Hematopoietic multipotent progenitor cell treated with erythropoietin and hydrocortisone succinate and interleukin-3 and kit ligand, for 4 days (in vitro differentiated cells): ENCODE measurements around the gene GPR161.
"Not testable (repeated sequence)": the region's sequence is repeated elsewhere in the genome, so short reads cannot be mapped to it uniquely, and the experiment has no call there.

ENCODE experiments used
- DNase-seq: peaks from one replicate; pipeline ENCODE4 v3.0.0-alpha.2; 2015

The GPR161 gene

GRCh38 chr1:168084396-168085231 lies 52.1 kb downstream of the GPR161 start:
- peak; percentile 88 for DNase-seq

GRCh38 chr1:168083456-168084325 lies 53.0 kb downstream of the GPR161 start:
- no peak for DNase-seq

- peak; percentile 90 for DNase-seq
These were observed 54.5 kb downstream of the GPR161 start for GRCh38 chr1:168082008-168082876.

- no peak for DNase-seq
These were observed 55.2 kb downstream of the GPR161 start for GRCh38 chr1:168081373-168082007.

GRCh38 chr1:168079761-168080160 lies 57.0 kb downstream of the GPR161 start:
- DNase-seq, result no peak

- no peak for DNase-seq
These were observed 67.3 kb downstream of the GPR161 start for GRCh38 chr1:168069384-168069783.

GRCh38 chr1:168065506-168065905 lies 71.2 kb downstream of the GPR161 start:
- DNase-seq, result peak; percentile 87

GRCh38 chr1:168064216-168064615 lies 72.5 kb downstream of the GPR161 start:
- no peak for DNase-seq

- no peak for DNase-seq
These were observed 78.8 kb downstream of the GPR161 start for GRCh38 chr1:168057921-168058320.

GRCh38 chr1:168057355-168057754 lies 79.4 kb downstream of the GPR161 start:
- no peak for DNase-seq

GRCh38 chr1:168056152-168056551 lies 80.6 kb downstream of the GPR161 start:
- not testable (repeated sequence) for DNase-seq

GRCh38 chr1:168054117-168054516 lies 82.6 kb downstream of the GPR161 start:
- DNase-seq, result peak; percentile 61

GRCh38 chr1:168053681-168054080 lies 83.0 kb downstream of the GPR161 start:
- no peak for DNase-seq

GRCh38 chr1:168050880-168051279 lies 85.8 kb downstream of the GPR161 start:
- no peak for DNase-seq

GRCh38 chr1:168050307-168050706 lies 86.4 kb downstream of the GPR161 start:
- DNase-seq, result no peak

- DNase-seq, result no peak
These were observed 91.4 kb downstream of the GPR161 start for GRCh38 chr1:168045311-168045710.

GRCh38 chr1:168042362-168042761 lies 94.4 kb downstream of the GPR161 start:
- no peak for DNase-seq

- no peak for DNase-seq
These were observed 101.4 kb downstream of the GPR161 start for GRCh38 chr1:168035345-168035744.

- no peak for DNase-seq
These were observed 104.7 kb downstream of the GPR161 start for GRCh38 chr1:168032029-168032428.

GRCh38 chr1:168031627-168032026 lies 105.1 kb downstream of the GPR161 start:
- no peak for DNase-seq

- no peak for DNase-seq
These were observed 105.5 kb downstream of the GPR161 start for GRCh38 chr1:168031198-168031597.
